ENCODE results near the gene HACL1. TPM values are rescaled to one million over a fixed set of nuclear protein-coding genes. Genes with fewer than 3 reads are reported as not detected.

HACL1 gene
- total and polyA plus RNA-seq, 8 donors = 6.5 to 18.8 (median 12.1) TPM

GRCh38 chr3:15520804-15521572, 80.4 kb downstream of the HACL1 start:
- Histone ChIP-seq H3K4me1 (no peaks in the 10 kb centered on the region), H3K27ac (no peak overlapping the region), H3K9me3 (no peaks in the 10 kb centered on the region), H3K36me3 (no peaks in the 10 kb centered on the region), H3K27me3 (no peaks in the 10 kb centered on the region), H3K4me3 (no peak overlapping the region)
- DNase-seq (no peak), FAIRE-seq (no peak), ATAC-seq (no peak)
- intact Hi-C loops (cut with DNase I) = no loop called here
- 65% methylated on average over 14 of the region's 14 CpGs for WGBS, 2 donors
- TF ChIP-seq CTCF (IDR thresholded peaks at IDR 0.05) = no peak

DNA sequence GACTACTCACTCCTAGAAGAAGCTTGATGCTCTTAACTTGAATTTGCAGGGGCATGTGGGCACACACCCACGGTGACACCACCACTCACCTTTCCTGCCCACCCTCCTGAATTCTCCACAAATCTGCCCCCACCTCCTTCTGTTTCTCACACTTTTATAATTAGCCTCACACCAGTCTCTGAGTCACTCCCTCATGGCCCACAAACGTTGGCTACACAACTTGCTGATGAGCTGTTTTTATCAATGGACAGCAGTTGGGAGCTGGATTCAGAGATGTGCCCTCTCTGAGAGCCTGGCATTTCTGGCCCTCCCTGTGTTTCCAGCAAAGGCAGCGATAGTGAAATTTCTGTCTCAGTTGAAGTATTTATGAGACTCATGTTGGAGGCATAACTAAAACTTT, 81.2 kb downstream of the HACL1 start:
- 61 to 70% methylated on average over 3 of the region's 3 CpGs for WGBS, 2 donors
- TF ChIP-seq CTCF (IDR thresholded peaks at IDR 0.05) = no peak
- DNase-seq (no peak), FAIRE-seq (no peak), ATAC-seq (no peak)
- H3K4me3 ChIP-seq = no peak overlapping the region
- no peaks in the 10 kb centered on the region for H3K4me1 ChIP-seq
- no peak overlapping the region for H3K27ac ChIP-seq
- intact Hi-C loops (cut with DNase I) = no loop called here
- no peaks in the 10 kb centered on the region for H3K36me3 ChIP-seq
- H3K9me3 ChIP-seq = no peaks in the 10 kb centered on the region
- H3K27me3 ChIP-seq = no peaks in the 10 kb centered on the region

GRCh38 chr3:15519096-15519495, 82.3 kb downstream of the HACL1 start:
- Histone ChIP-seq H3K4me1 (no peaks in the 10 kb centered on the region), H3K4me3 (no peak overlapping the region), H3K27me3 (no peaks in the 10 kb centered on the region), H3K27ac (no peak overlapping the region), H3K9me3 (no peaks in the 10 kb centered on the region), H3K36me3 (no peaks in the 10 kb centered on the region)
- intact Hi-C loops (cut with DNase I) = no loop called here
- WGBS, 2 donors = 91 to 95% methylated on average over 4 of the region's 4 CpGs
- DNase-seq = no peak
- no peak for ATAC-seq
- FAIRE-seq = no peak
- no peak for TF ChIP-seq CTCF (IDR thresholded peaks at IDR 0.05)

DNA sequence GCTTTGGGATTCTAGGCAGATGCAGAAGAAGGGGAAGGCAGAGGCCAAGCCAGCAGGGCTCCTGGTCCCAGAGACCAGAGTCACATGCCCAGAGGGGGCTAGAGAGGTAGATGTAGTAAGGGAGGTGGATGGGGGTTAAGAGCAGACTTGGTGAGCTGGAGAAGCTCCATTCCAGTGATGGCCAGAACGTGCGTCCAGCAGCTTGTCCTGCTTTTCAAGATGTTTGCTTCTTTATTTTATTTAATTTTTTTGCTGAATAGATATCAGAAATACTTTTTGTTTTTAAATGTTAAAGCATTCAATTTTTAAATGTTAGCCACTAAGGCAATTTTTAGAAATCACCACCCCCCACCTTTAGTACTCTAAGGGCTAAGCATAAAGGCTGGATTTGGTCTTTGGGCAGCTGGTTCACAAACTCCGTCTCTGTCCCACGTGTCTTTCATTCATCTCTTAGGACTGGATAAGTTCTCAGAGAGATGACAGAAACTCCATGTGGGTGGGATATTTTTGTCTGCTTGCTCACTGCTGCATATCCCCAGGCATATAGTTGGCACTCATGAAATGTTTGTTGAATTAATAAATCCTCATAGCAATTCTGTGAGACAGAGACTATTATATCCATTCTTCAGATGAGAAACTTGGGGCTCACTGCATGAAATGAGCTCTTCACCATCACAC, 86.6 kb downstream of the HACL1 start:
- Histone ChIP-seq H3K4me1 (no peaks in the 10 kb centered on the region), H3K4me3 (no peak overlapping the region), H3K36me3 (no peaks in the 10 kb centered on the region), H3K9me3 (no peaks in the 10 kb centered on the region), H3K27me3 (no peaks in the 10 kb centered on the region), H3K27ac (no peak overlapping the region)
- no peak for ATAC-seq
- no peak for DNase-seq
- FAIRE-seq = no peak
- TF ChIP-seq CTCF (IDR thresholded peaks at IDR 0.05) = no peak
- WGBS, 2 donors = 93 to 94% methylated on average over 4 of the region's 4 CpGs
- intact Hi-C loops (cut with DNase I) = no loop called here
